Ramos (cell line): Measurements from ENCODE around the gene KIF14.

Experiments
- in situ Hi-C: fragments of 300-500 bp; cut with MboI; formaldehyde crosslinking; loops from one replicate; pipeline ENCODE4 v1.14.3; 2022; ENCODE audit warnings: low sequenced_read_pairs; ENCODE audit not compliant: unreplicated experiment

KIF14 gene

GRCh38 chr1:200638073-200638472 lies 17.5 kb upstream of the KIF14 start:
- in situ Hi-C loops = loop anchor here (10.0 kb wide), 1 partner anchor 167 kb away; no protein-coding TSS in a partner anchor

GRCh38 chr1:200636681-200637080 lies 16.1 kb upstream of the KIF14 start:
- in situ Hi-C loops = loop anchor here (10.0 kb wide), 1 partner anchor 168 kb away; no protein-coding TSS in a partner anchor

GRCh38 chr1:200634261-200635122 lies 13.9 kb upstream of the KIF14 start:
- in situ Hi-C loops = loop anchor here (10.0 kb wide), 1 partner anchor 170 kb away; no protein-coding TSS in a partner anchor

- in situ Hi-C loops = loop anchor here (10.0 kb wide), 1 partner anchor 173 kb away; no protein-coding TSS in a partner anchor
These were observed 10.8 kb upstream of the KIF14 start for GRCh38 chr1:200631375-200631774.

GRCh38 chr1:200630515-200630899 lies 10.0 kb upstream of the KIF14 start:
- in situ Hi-C loops = loop anchor here (10.0 kb wide), 1 partner anchor 174 kb away; no protein-coding TSS in a partner anchor

GRCh38 chr1:200629876-200630514 lies 9.4 kb upstream of the KIF14 start:
- in situ Hi-C loops = loop anchor here (10.0 kb wide), 1 partner anchor 175 kb away; no protein-coding TSS in a partner anchor

GRCh38 chr1:200628223-200628881 lies 7.8 kb upstream of the KIF14 start:
- in situ Hi-C loops = no loop called here

- in situ Hi-C loops = no loop called here
These were observed 7.1 kb upstream of the KIF14 start for GRCh38 chr1:200627575-200628222.

- in situ Hi-C loops = no loop called here
These were observed 6.4 kb upstream of the KIF14 start for GRCh38 chr1:200626853-200627534.

- in situ Hi-C loops = no loop called here
These were observed 4.9 kb upstream of the KIF14 start for GRCh38 chr1:200625381-200625824.

GRCh38 chr1:200624679-200625335 lies 4.3 kb upstream of the KIF14 start:
- in situ Hi-C loops = no loop called here

- in situ Hi-C loops = no loop called here
These were observed 668 bp downstream of the KIF14 start for GRCh38 chr1:200619894-200620272.

- in situ Hi-C loops = no loop called here
These were observed 9.7 kb downstream of the KIF14 start for GRCh38 chr1:200610846-200611245.

- in situ Hi-C loops = no loop called here
These were observed 17.9 kb downstream of the KIF14 start for GRCh38 chr1:200602632-200603031.

GRCh38 chr1:200590001-200590400 lies 30.6 kb downstream of the KIF14 start:
- in situ Hi-C loops = no loop called here

- in situ Hi-C loops = no loop called here
These were observed 31.9 kb downstream of the KIF14 start for GRCh38 chr1:200588698-200589097.

- in situ Hi-C loops = no loop called here
These were observed 56.2 kb downstream of the KIF14 start for GRCh38 chr1:200564319-200564718.

GRCh38 chr1:200561856-200562214 lies 58.7 kb downstream of the KIF14 start:
- in situ Hi-C loops = no loop called here

- in situ Hi-C loops = no loop called here
These were observed 61.6 kb downstream of the KIF14 start for GRCh38 chr1:200558866-200559459.
